GM12892 (cell line): ENCODE results near the gene PFKM.

ENCODE experiments used
- POLR2A ChIP-seq: IDR thresholded peaks from 2 replicates; pipeline ENCODE4 v1.6.1; 2011; ENCODE audit warnings: low read depth, low read length, control low read depth
- POLR2AphosphoS5 ChIP-seq: IDR thresholded peaks from 2 replicates; pipeline ENCODE4 v1.6.1; 2011; ENCODE audit warnings: low read depth, low read length, control low read depth
- TAF1 ChIP-seq: IDR thresholded peaks from 2 replicates; pipeline ENCODE4 v1.6.1; 2011; ENCODE audit warnings: low read depth, mild to moderate bottlenecking, control low read depth, low read length, borderline replicate concordance

- TF ChIP-seq POLR2A = no peak
- TF ChIP-seq POLR2AphosphoS5 = no peak
- TF ChIP-seq TAF1 = no peak
Measured at GRCh38 chr12:48084841-48085460, 34.2 kb upstream of the PFKM start.
